HG02885 (cell line): ENCODE measurements around the gene LARGE1.

ENCODE experiments used
- ATAC-seq: cut with Tn5 transposase; IDR thresholded peaks from one replicate; pipeline ENCODE4 v1.9.1; 2021; ENCODE audit warnings: mild to moderate bottlenecking; ENCODE audit not compliant: unreplicated experiment, poor library complexity

Gene LARGE1

GRCh38 chr22:33745501-33745900 lies 174.8 kb downstream of the LARGE1 start:
- no peak for ATAC-seq

GRCh38 chr22:33743756-33744155 lies 176.5 kb downstream of the LARGE1 start:
- ATAC-seq: no peak

- no peak for ATAC-seq
These were observed 179.3 kb downstream of the LARGE1 start for GRCh38 chr22:33741025-33741424.

- ATAC-seq: no peak
These were observed 180.8 kb downstream of the LARGE1 start for GRCh38 chr22:33739516-33739915.

- ATAC-seq: no peak
These were observed 182.6 kb downstream of the LARGE1 start for GRCh38 chr22:33737662-33738061.

- no peak for ATAC-seq
These were observed 184.3 kb downstream of the LARGE1 start for GRCh38 chr22:33735978-33736377.

GRCh38 chr22:33728847-33729246 lies 191.4 kb downstream of the LARGE1 start:
- ATAC-seq: no peak

GRCh38 chr22:33726294-33726734 lies 194.0 kb downstream of the LARGE1 start:
- ATAC-seq: no peak

- ATAC-seq: no peak
These were observed 196.4 kb downstream of the LARGE1 start for GRCh38 chr22:33723915-33724314.

GRCh38 chr22:33722816-33723215 lies 197.5 kb downstream of the LARGE1 start:
- ATAC-seq: no peak

GRCh38 chr22:33720166-33720878 lies 200.0 kb downstream of the LARGE1 start:
- ATAC-seq: no peak

- ATAC-seq: no peak
These were observed 202.4 kb downstream of the LARGE1 start for GRCh38 chr22:33717694-33718396.

GRCh38 chr22:33715237-33715985 lies 204.9 kb downstream of the LARGE1 start:
- ATAC-seq: no peak

GRCh38 chr22:33710326-33710725 lies 209.9 kb downstream of the LARGE1 start:
- no peak for ATAC-seq

GRCh38 chr22:33707581-33707980 lies 212.7 kb downstream of the LARGE1 start:
- ATAC-seq: no peak

GRCh38 chr22:33706100-33706499 lies 214.2 kb downstream of the LARGE1 start:
- no peak for ATAC-seq

GRCh38 chr22:33699176-33699575 lies 221.1 kb downstream of the LARGE1 start:
- ATAC-seq: no peak

- ATAC-seq: no peak
These were observed 222.6 kb downstream of the LARGE1 start for GRCh38 chr22:33697640-33698039.

- no peak for ATAC-seq
These were observed 229.1 kb downstream of the LARGE1 start for GRCh38 chr22:33691057-33691630.

GRCh38 chr22:33688903-33689302 lies 231.4 kb downstream of the LARGE1 start:
- ATAC-seq: no peak

GRCh38 chr22:33687464-33687863 lies 232.8 kb downstream of the LARGE1 start:
- ATAC-seq: no peak
